Hematopoietic multipotent progenitor cell treated with erythropoietin and hydrocortisone succinate and interleukin-3 and kit ligand, for 8 days (in vitro differentiated cells): ENCODE measurements around the gene LIN9.
"Not testable (repeated sequence)": the region's sequence is repeated elsewhere in the genome, so short reads cannot be mapped to it uniquely, and the experiment has no call there.

ENCODE experiments used
- DNase-seq: peaks from one replicate; pipeline ENCODE4 v3.0.0-alpha.2; 2015

Gene LIN9

GRCh38 chr1:226308723-226309397 lies at the start of gene LIN9:
LIN9 (minus strand) TSS chr1:226309164; CDS start chr1:226309139, 25 bp downstream.
- peak; percentile 92 for DNase-seq

GRCh38 chr1:226357416-226357815 lies 48.5 kb upstream of the LIN9 start:
- no peak for DNase-seq

- DNase-seq, result no peak
Observed at GRCh38 chr1:226355669-226356551, 46.9 kb upstream of the LIN9 start.

- DNase-seq, result no peak
Observed at GRCh38 chr1:226355016-226355415, 46.1 kb upstream of the LIN9 start.

- DNase-seq, result no peak
Observed at GRCh38 chr1:226353698-226354525, 44.9 kb upstream of the LIN9 start.

- no peak for DNase-seq
Observed at GRCh38 chr1:226351709-226352108, 42.7 kb upstream of the LIN9 start.

- no peak for DNase-seq
Observed at GRCh38 chr1:226350519-226350865, 41.5 kb upstream of the LIN9 start.

GRCh38 chr1:226349801-226350518 lies 41.0 kb upstream of the LIN9 start:
- DNase-seq, result peak; percentile 52

- no peak for DNase-seq
Observed at GRCh38 chr1:226349081-226349480, 40.1 kb upstream of the LIN9 start.

- DNase-seq, result no peak
Observed at GRCh38 chr1:226344441-226345259, 35.7 kb upstream of the LIN9 start.

- no peak for DNase-seq
Observed at GRCh38 chr1:226342656-226343055, 33.7 kb upstream of the LIN9 start.

GRCh38 chr1:226340111-226340510 lies 31.1 kb upstream of the LIN9 start:
- DNase-seq, result not testable (repeated sequence)

- DNase-seq, result no peak
Observed at GRCh38 chr1:226337276-226337875, 28.4 kb upstream of the LIN9 start.

- no peak for DNase-seq
Observed at GRCh38 chr1:226335661-226336060, 26.7 kb upstream of the LIN9 start.

- no peak for DNase-seq
Observed at GRCh38 chr1:226332947-226333346, 24.0 kb upstream of the LIN9 start.

GRCh38 chr1:226329237-226329636 lies 20.3 kb upstream of the LIN9 start:
- no peak for DNase-seq

- DNase-seq, result no peak
Observed at GRCh38 chr1:226327761-226328162, 18.8 kb upstream of the LIN9 start.

- no peak for DNase-seq
Observed at GRCh38 chr1:226325178-226325577, 16.2 kb upstream of the LIN9 start.

GRCh38 chr1:226324479-226324878 lies 15.5 kb upstream of the LIN9 start:
- no peak for DNase-seq

GRCh38 chr1:226322986-226323385 lies 14.0 kb upstream of the LIN9 start:
- DNase-seq, result no peak

GRCh38 chr1:226320930-226321329 lies 12.0 kb upstream of the LIN9 start:
- no peak for DNase-seq
